MM.1S (cell line): Measurements from ENCODE around the gene LDLRAD4.

Source experiments
- EZH2phosphoT487 ChIP-seq: fragments of 300-600 bp; sonication (generic); IDR thresholded peaks from 2 replicates; pipeline ENCODE4 v1.6.1; 2018; ENCODE audit warnings: antibody characterized with exemption, low read length
- TF ChIP-seq, protein P1 (sequence below): fragments of 300-600 bp; sonication (generic); IDR thresholded peaks from 2 replicates; pipeline ENCODE4 v1.5.1; 2016; ENCODE audit warnings: antibody characterized with exemption, low read length, mixed read lengths

DNA sequence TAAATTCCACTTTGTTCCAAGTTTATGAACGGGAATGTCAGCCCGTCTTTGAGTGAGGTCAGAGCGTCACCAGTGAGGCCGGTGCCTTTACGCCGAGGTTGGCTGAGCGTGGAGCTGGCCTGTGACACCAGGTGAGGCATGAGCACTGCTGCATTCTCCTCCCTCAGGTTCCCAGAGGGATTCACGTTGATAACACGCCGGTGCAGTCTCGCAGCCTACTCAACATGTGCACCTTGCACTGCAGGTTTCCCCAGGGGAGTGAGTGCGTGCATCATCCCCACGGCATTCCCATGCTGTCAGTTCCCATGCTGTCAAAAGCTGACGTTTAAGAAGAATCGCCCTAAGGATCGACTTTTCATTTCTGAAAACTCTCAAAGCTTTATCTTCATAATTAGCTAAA lies 213.3 kb downstream of the LDLRAD4 start:
- TF ChIP-seq, protein P1, sequence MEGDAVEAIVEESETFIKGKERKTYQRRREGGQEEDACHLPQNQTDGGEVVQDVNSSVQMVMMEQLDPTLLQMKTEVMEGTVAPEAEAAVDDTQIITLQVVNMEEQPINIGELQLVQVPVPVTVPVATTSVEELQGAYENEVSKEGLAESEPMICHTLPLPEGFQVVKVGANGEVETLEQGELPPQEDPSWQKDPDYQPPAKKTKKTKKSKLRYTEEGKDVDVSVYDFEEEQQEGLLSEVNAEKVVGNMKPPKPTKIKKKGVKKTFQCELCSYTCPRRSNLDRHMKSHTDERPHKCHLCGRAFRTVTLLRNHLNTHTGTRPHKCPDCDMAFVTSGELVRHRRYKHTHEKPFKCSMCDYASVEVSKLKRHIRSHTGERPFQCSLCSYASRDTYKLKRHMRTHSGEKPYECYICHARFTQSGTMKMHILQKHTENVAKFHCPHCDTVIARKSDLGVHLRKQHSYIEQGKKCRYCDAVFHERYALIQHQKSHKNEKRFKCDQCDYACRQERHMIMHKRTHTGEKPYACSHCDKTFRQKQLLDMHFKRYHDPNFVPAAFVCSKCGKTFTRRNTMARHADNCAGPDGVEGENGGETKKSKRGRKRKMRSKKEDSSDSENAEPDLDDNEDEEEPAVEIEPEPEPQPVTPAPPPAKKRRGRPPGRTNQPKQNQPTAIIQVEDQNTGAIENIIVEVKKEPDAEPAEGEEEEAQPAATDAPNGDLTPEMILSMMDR, result no peak
- no peak for TF ChIP-seq EZH2phosphoT487
